Ovary (tissue), 3 donors: Measurements from ENCODE around the gene TMEM207.

Experiments
- POLR2A ChIP-seq: fragments of 450-650 bp; IDR thresholded peaks from one replicate; pipeline ENCODE4 v1.6.1; 2017; ENCODE audit warnings: antibody characterized with exemption, mild to moderate bottlenecking, moderate library complexity
- TF ChIP-seq, protein P1 (sequence below), 3 donors: fragments of 450-650 bp in 2 of 3; fragments of 200-600 bp in 1 of 3; IDR thresholded peaks; one replicate each; pipeline versions ENCODE4 v1.5.1 to v1.8.0; 2016 to 2022; ENCODE audit warnings: antibody characterized with exemption in 3 of 3, mild to moderate bottlenecking in 1 of 3
- donor health status: DM: no; HTN: no; CAD: no.

DNA sequence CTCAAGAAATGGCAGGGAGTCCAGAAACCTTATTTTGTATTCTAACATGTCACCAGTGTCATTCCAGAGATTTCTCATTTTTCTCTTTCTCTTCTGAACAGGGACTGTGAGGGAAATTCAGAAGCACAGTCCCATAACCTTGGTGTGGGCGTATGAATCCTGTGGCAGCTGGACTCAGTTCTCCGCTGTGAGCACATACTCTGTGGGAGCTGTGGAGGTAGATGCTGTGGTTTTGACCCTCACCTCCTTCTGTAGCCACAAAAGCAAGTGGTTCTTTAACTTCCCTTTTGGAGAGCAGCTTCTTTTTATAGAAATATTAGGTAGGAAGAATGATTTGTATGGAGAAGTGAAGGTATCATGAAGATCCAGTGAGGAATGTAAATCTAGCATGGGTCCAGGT lies 13.4 kb downstream of the TMEM207 start:
- no peak for TF ChIP-seq POLR2A
- TF ChIP-seq, protein P1, sequence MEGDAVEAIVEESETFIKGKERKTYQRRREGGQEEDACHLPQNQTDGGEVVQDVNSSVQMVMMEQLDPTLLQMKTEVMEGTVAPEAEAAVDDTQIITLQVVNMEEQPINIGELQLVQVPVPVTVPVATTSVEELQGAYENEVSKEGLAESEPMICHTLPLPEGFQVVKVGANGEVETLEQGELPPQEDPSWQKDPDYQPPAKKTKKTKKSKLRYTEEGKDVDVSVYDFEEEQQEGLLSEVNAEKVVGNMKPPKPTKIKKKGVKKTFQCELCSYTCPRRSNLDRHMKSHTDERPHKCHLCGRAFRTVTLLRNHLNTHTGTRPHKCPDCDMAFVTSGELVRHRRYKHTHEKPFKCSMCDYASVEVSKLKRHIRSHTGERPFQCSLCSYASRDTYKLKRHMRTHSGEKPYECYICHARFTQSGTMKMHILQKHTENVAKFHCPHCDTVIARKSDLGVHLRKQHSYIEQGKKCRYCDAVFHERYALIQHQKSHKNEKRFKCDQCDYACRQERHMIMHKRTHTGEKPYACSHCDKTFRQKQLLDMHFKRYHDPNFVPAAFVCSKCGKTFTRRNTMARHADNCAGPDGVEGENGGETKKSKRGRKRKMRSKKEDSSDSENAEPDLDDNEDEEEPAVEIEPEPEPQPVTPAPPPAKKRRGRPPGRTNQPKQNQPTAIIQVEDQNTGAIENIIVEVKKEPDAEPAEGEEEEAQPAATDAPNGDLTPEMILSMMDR (IDR thresholded peaks at IDR 0.05) = no peak
